ENCODE data around the gene OR2A25.

The OR2A25 gene

DNA sequence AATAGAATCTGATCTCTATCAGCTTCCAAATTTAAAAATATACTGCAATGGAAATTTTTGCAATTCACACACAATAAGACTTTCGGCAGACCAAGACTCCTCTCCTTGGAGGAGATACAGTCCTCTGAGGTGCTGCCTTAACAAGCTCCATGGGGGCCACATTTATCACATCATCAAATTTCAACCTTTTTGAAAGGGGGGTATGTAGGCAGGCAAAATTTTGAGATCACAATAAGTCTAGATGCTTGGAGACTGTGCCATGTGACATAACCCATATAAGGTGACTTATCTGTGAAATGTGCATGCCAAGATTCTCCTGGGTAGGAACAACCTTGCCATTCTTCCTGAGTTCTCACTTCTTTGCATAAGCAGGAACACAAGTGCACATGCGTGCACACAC lies 16.4 kb downstream of the OR2A25 start, which contains the start of gene OR2A12:
TSS of gene OR2A12 (plus strand) at position 301 of the 400 bp plus-strand sequence. CDS start 8,830 bp downstream, outside the sequence.
- DNase-seq = no peak

DNA sequence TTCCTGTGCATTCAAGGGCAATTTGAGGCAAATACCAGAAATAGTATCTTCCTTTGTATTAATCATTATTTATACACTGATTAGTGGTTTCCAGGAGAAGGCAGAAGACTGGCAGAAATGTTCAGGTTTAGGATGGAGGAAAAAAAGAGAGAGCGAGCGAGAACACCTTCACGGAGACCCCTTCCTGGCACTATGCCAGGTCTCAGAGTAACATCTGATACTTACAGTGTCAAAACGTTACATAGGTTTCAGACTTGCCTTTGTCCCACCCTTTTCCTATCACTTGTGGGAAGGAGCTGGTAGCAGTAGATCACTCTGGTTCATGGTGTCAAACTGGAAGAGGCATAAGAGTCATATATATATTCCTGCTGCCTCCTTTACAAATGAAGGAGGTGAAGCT lies 17.1 kb downstream of the OR2A25 start:
- no peak for DNase-seq

DNA sequence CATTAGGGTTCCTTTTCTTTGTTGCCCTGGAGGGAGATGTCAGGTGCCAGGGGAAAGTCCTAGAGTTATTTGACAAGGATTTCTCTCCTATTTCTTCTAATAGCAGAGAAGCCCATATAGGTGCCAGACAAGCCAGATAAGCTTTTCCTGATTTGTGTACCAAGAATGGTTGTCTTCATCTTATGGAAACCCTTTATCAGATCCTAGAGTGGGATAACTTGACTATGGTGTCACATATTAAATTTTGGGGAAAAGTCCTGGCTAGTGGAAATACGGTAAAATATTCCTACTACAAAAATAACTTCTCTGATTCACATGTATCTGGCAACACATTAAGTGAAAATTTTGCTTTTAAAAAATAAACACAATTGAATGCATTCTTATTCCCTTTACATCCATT lies 17.6 kb downstream of the OR2A25 start:
- DNase-seq = no peak

DNA sequence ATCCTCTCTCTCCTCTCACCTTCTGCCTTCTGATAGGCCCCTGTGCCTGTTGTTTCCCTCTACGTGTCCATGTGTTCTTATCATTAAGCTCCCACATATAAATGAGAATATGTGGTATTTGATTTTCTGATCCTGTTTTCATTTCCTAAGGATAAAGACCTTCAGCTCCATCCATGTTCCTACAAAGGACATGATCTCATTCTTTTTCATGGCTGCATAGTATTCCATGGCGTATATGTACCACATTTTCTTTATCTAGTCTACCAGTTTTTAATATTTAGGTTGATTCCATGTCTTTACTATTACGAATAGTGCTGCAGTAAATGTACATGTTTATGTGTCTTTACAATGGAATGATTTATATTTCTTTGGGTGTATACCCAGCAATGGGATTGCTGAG lies 21.1 kb downstream of the OR2A25 start:
- no peak for DNase-seq

DNA sequence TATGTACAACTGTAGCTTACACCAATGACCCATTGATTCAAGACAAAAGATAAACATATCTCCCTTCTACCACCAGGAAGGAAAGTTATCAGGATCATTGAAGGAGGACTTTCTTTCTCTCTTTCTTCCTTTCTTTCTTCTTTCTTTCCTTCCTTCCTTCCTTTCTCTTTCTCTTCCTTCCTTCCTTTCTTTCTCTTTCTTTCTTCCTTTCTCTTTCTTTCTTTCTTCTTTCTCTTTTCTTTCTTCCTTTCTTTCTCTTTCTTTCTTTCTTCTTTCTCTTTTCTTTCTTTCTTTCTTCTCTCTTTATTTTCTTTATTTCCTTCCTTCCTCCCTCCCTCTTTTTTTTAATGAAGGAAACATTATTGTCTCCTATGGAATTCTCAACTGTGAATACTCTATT lies 29.2 kb downstream of the OR2A25 start:
- DNase-seq = no peak

DNA sequence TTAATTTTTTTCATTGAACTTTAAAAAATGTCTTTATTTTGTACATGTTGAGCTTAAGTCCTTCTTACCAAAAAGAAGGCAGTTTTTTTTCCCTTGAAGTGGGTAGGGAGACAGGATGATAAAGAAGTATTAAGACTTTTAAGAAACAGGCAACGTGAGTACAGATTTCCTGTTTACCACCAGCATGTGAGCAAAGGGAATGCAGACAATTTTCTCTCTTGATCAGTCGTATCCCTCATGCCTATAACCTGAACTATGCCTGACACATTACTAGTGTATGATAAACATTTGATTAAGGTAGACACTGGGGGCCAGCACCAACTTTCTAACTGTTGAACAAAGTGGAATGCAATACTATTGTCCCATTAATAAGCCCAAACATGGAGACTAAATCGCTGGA lies 31.0 kb downstream of the OR2A25 start:
- DNase-seq = no peak

DNA sequence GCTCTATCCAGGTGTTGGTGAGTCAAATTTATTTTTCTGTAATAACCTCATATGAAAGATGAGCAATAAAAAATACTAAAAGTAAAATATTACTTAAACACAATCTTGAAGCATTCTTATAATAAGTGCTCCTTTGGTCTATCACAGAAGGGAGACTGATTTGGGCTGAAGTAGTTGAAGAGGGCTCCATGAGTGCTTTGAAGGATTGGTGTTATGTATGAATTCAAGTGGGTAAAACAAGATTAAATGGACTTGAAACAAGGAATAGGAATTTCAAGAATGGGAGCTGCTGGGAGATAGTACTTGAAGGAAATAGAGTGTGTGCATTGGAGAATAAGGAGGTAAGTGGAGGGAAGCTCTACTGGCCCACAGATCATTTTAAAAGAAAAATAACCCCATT lies 32.4 kb downstream of the OR2A25 start:
- no peak for DNase-seq

DNA sequence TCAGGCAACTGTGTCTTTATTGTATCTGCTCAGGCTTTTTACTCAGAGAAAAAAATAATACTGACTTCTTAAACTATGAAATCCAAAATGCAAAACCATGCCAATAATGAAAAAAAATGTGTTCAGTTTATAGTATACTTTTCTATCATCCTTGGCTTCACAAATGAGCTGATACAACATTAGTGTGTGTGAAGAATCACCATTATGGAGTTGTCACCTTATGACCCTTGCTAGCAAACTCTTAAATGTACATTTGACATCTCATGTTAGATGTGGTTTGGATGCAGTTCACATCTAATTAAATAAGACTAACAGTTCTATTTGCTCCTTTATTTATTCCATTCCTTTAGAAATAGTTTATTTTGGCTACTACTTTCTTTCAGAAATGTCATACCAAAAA lies 35.6 kb downstream of the OR2A25 start:
- DNase-seq = no peak

DNA sequence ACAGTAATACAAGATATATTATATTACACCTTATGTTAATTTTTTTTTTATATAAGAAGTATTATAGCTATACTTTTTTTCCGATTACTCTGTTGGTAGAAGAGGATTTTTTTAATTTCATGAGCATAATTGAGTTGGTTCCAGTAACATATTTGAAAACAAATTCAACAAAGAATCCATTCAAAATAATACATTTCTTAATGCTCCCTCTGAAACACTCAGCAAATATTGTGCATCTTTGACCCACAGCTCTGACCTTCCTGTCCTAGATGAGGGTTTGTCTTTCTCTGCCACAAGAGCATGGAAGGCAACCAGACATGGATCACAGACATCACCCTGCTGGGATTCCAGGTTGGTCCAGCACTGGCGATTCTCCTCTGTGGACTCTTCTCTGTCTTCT lies 39.7 kb downstream of the OR2A25 start, which contains the start of gene OR2A2:
TSS of gene OR2A2 (plus strand) at position 301 of the 400 bp plus-strand sequence. CDS start at position 301, 0 bp downstream.
- no peak for DNase-seq

DNA sequence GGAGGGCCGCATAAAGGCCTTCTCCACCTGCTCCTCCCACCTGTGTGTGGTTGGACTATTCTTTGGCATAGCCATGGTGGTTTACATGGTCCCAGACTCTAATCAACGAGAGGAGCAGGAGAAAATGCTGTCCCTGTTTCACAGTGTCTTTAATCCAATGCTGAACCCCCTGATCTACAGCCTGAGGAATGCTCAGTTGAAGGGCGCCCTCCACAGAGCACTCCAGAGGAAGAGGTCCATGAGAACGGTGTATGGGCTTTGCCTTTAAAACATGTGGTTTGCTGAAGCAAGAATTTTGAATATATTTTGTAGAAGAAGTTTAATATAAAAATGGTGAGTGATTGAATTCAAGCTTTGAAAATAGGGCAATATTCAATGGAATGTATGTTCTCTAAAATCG lies 40.7 kb downstream of the OR2A25 start:
- DNase-seq = no peak

DNA sequence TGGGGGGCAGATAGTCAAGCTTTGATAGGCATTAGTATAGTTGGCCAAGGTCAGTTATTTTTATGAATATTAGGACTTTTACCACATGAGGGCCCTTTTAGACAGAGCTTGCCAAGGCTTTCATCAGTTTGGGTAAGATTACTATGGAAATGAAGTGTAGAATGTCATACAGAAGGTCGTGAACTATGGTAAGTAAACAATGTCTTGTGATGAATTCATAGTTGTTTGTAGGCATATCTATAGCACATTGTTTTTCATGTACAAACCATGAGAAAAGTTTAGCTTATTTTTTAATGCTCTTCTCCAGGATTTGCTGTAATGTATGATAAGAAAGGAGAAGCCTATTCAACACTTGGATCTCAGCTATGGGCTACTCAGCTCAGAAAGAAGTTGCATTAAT lies 44.0 kb downstream of the OR2A25 start:
- DNase-seq = no peak

DNA sequence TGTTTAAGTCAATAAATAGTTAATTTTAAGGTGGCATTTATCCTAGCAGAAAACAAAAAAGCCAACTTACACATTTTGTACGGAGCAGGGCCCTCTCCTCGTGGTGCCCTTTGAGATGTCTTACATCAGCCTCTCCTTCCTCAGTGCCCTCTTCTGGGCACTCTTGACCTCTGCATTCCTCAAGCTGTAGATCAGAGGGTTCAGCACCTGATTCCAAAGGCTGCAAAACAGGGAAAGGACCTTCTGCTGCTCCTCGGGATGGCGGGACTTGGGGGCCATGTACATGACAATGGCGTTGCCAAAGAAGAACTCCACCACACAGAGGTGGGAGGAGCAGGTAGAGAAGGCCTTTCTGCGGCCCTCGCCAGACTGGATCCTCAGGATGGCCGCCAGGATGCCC lies 48.7 kb downstream of the OR2A25 start:
- no peak for DNase-seq

DNA sequence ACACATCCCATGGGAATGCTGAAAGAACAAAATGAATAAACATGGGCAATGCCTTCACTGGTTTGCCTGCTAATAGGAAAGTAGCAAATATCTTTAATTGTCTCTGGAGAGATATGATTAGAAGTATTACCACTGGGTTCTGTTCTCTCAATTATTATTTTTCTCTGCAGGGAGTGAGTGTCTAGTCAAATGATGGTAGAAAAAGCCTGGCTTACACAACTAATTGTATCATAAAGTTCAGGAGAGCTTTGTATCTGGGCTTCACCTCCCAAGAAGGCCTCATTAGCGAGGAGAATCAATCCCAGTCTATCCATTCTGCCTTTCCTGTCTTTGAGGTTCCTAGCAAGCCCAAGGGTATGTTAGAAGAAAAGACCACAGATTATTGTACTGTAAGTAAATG lies 53.3 kb downstream of the OR2A25 start, which contains the start of gene OR2A14:
TSS of gene OR2A14 (plus strand) at position 301 of the 400 bp plus-strand sequence. CDS start 5,937 bp downstream, outside the sequence.
- DNase-seq = no peak
